HUES6 (cell line): Measurements from ENCODE around the gene HDAC3.

Experiments used
- H3K27ac ChIP-seq: 2 replicates; pipeline ENCODE4 v1.7.0; 2013; ENCODE audit warnings: low read depth, mild to moderate bottlenecking, low read length, inconsistent platforms
- H3K27me3 ChIP-seq: 2 replicates; pipeline ENCODE4 v1.6.1; 2013; ENCODE audit warnings: low read length; ENCODE audit not compliant: control insufficient read depth, insufficient read depth
- H3K36me3 ChIP-seq: 2 replicates; pipeline ENCODE4 v1.6.1; 2013; ENCODE audit warnings: low read length; ENCODE audit not compliant: control insufficient read depth, insufficient read depth
- H3K4me1 ChIP-seq: 2 replicates; pipeline ENCODE4 v1.6.1; 2013; ENCODE audit warnings: low read length; ENCODE audit not compliant: control insufficient read depth, insufficient read depth
- H3K4me3 ChIP-seq: 2 replicates; pipeline ENCODE4 v1.5.1; 2013; ENCODE audit warnings: low read depth, low read length
- H3K9ac ChIP-seq: one replicate; pipeline ENCODE4 v1.6.1; 2013; ENCODE audit warnings: mild to moderate bottlenecking, low read length
- H3K9me3 ChIP-seq: 2 replicates; pipeline ENCODE4 v1.6.1; 2013; ENCODE audit warnings: low read depth, low read length; ENCODE audit not compliant: control insufficient read depth, insufficient read depth

The HDAC3 gene

GRCh38 chr5:141598391-141599345, 38.0 kb downstream of the HDAC3 start:
- Histone ChIP-seq H3K9me3 (no peaks in the 10 kb centered on the region), H3K27ac (no peak overlapping the region), H3K36me3 (peaks cover 4% of the 10 kb centered on the region; the same call in 1 of the 2 replicates), H3K4me3 (no peak overlapping the region), H3K4me1 (no peaks in the 10 kb centered on the region), H3K9ac (no peak overlapping the region), H3K27me3 (no peaks in the 10 kb centered on the region)

- peaks cover 4% of the 10 kb centered on the region; the same call in 1 of the 2 replicates for H3K36me3 ChIP-seq
- H3K9me3 ChIP-seq = no peaks in the 10 kb centered on the region
- H3K4me1 ChIP-seq = no peaks in the 10 kb centered on the region
- H3K9ac ChIP-seq = no peak overlapping the region
- no peaks in the 10 kb centered on the region for H3K27me3 ChIP-seq
- no peak overlapping the region for H3K27ac ChIP-seq
- H3K4me3 ChIP-seq = no peak overlapping the region
Measured at GRCh38 chr5:141597814-141598213, 38.8 kb downstream of the HDAC3 start.

DNA sequence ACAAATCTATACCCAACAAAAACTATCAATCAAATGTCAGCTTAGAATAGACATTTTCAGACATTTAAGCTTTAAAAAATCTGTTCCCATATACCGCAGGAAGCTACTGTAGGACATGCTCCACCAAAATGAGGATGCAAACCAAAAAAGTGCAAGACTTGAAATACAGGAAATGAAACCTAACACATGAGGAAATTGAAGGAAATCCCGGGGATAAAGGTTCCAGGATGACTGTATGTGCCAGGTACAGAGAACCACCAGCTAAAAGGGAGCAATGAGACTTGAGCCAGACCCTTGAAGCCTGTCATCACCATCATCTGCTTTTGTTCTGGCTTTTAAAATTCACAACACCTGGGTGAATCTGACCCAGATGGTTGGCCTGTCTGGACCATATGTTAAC, 39.3 kb downstream of the HDAC3 start:
- Histone ChIP-seq H3K9ac (no peak overlapping the region), H3K36me3 (peaks cover 4% of the 10 kb centered on the region; the same call in 1 of the 2 replicates), H3K4me1 (no peaks in the 10 kb centered on the region), H3K4me3 (no peak overlapping the region), H3K27ac (no peak overlapping the region), H3K9me3 (no peaks in the 10 kb centered on the region), H3K27me3 (no peaks in the 10 kb centered on the region)

- Histone ChIP-seq H3K27me3 (no peaks in the 10 kb centered on the region), H3K4me3 (no peak overlapping the region), H3K9me3 (no peaks in the 10 kb centered on the region), H3K9ac (no peak overlapping the region), H3K36me3 (peaks cover 4% of the 10 kb centered on the region; the same call in 1 of the 2 replicates), H3K27ac (no peak overlapping the region), H3K4me1 (no peaks in the 10 kb centered on the region)
Measured at GRCh38 chr5:141596867-141597266, 39.8 kb downstream of the HDAC3 start.

DNA sequence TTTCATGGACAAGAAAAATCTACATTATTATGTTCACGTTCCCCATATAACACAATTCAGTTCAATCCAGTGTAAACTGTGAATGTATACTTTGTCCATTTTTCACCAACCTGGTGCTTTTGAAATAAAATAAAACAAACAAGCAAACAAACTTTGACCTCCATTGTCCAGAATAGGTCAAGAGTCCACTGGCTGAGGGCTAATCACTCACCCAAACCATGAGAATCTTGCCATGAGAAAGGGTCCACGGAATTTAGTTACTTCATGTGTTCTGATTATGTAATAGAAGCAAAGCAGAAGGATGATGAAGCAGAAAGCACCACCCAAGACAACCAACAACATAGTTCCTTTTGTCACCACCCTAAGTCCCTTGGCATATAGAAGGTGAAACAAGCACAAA, 46.5 kb downstream of the HDAC3 start:
- no peak overlapping the region for H3K4me3 ChIP-seq
- H3K9me3 ChIP-seq = no peaks in the 10 kb centered on the region
- no peak overlapping the region for H3K9ac ChIP-seq
- H3K36me3 ChIP-seq = peaks cover 32% of the 10 kb centered on the region
- no peaks in the 10 kb centered on the region for H3K4me1 ChIP-seq
- H3K27me3 ChIP-seq = no peaks in the 10 kb centered on the region
- H3K27ac ChIP-seq = no peak overlapping the region

DNA sequence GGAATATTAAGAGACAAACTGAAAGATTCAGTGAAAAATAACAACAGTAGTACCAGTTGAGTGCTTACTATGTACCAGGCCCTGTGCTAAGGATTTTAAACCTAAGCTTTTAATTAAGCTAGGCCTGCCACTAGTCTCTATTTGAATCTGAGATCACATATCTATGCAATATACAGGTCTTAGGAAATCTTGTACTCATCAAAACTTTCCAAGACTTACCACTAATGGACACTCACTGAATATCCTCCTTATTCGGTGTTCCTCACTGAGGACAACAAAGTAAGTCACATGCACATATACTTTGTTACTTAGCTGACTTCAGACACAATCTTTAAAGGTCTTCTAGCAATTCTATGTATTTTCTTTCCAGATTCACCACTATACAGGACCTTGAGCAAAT, 50.4 kb downstream of the HDAC3 start:
- H3K9me3 ChIP-seq = no peaks in the 10 kb centered on the region
- peaks cover 63% of the 10 kb centered on the region for H3K36me3 ChIP-seq
- H3K27me3 ChIP-seq = no peaks in the 10 kb centered on the region
- H3K27ac ChIP-seq = no peak overlapping the region
- no peak overlapping the region for H3K4me3 ChIP-seq
- H3K4me1 ChIP-seq = no peaks in the 10 kb centered on the region
- H3K9ac ChIP-seq = no peak overlapping the region

- Histone ChIP-seq H3K9me3 (no peaks in the 10 kb centered on the region), H3K4me3 (no peak overlapping the region), H3K9ac (no peak overlapping the region), H3K4me1 (no peaks in the 10 kb centered on the region), H3K36me3 (peaks cover 70% of the 10 kb centered on the region), H3K27me3 (no peaks in the 10 kb centered on the region), H3K27ac (no peak overlapping the region)
Measured at GRCh38 chr5:141585594-141585993, 51.1 kb downstream of the HDAC3 start.

GRCh38 chr5:141574122-141574510, 62.5 kb downstream of the HDAC3 start:
- Histone ChIP-seq H3K27ac (no peak overlapping the region), H3K27me3 (no peaks in the 10 kb centered on the region), H3K9ac (no peak overlapping the region), H3K4me1 (peaks cover 3% of the 10 kb centered on the region; the same call in 1 of the 2 replicates), H3K36me3 (peaks cover 88% of the 10 kb centered on the region), H3K4me3 (no peak overlapping the region), H3K9me3 (no peaks in the 10 kb centered on the region)

DNA sequence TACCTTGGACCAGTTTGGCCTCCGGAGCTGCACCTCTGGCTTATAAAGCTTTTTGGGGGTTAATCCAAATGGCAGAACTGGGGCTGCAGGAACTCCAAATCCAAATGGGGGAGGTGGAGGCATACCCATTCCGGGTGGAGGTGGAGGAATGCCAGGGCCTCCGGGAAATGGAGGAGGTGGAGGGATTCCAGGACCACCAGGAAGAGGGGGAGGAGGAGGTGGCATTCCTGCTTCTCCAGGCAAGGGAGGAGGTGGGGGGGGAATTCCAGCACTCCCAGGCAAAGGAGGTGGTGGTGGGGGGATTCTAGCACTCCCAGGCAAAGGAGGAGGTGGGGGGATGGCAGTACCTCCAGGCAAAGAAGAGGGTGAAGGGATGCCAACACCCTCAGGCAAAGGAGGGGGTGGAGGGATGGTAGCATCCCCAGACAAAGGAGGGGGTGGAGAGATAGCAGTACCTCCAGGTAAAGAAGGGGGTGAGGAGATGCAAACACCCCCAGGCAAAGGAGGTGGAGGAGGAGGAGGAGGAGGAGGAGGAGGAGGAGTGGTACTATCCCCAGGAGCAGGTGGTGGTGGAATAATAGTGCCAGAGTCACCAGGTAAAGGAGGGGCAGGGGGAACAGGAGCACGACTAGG, 63.0 kb downstream of the HDAC3 start:
- Histone ChIP-seq H3K9me3 (no peaks in the 10 kb centered on the region), H3K4me3 (no peak overlapping the region), H3K36me3 (peaks cover 88% of the 10 kb centered on the region), H3K27me3 (no peaks in the 10 kb centered on the region), H3K4me1 (peaks cover 3% of the 10 kb centered on the region; the same call in 1 of the 2 replicates), H3K9ac (no peak overlapping the region), H3K27ac (no peak overlapping the region; the same call in 1 of the 2 replicates)
